ENCODE results near the gene OR51V1. TPM values are rescaled to one million over a fixed set of nuclear protein-coding genes. Genes with fewer than 3 reads are reported as not detected.

Gene OR51V1
- total RNA-seq, 1 donor from 2014 or later = not detected

DNA sequence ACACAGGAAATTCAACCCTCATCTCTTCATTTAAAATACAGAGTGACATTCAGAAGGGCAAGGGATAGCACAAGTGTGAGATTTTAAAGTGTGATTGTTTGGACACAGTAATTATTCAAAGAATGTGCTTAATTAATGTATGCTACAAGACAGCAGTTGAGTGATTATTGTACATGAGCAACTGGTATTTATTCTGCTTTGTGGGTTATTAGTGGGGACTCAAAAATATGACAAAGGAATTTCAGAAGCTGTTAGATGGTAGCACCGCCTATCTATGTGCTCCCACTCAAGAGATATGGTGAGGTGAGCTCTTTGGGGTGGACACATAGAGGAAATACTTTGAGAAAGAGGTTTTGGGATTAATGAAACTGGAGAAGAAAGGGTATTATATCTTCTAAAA, 39.6 kb upstream of the OR51V1 start:
- Mint-ChIP-seq H3K4me3 (ENCODE audit: low read depth) (no peak overlapping the region), H3K27me3 (no peaks in the 10 kb centered on the region), H3K4me1 (ENCODE audit: low read depth) (no peaks in the 10 kb centered on the region), H3K36me3 (ENCODE audit: insufficient read depth) (no peaks in the 10 kb centered on the region), H3K27ac (no peak overlapping the region), H3K9me3 (ENCODE audit: low read depth) (no peaks in the 10 kb centered on the region)
- DNase-seq (ENCODE audit: low spot score, unreplicated experiment) = no peak
- TF ChIP-seq, protein P1, sequence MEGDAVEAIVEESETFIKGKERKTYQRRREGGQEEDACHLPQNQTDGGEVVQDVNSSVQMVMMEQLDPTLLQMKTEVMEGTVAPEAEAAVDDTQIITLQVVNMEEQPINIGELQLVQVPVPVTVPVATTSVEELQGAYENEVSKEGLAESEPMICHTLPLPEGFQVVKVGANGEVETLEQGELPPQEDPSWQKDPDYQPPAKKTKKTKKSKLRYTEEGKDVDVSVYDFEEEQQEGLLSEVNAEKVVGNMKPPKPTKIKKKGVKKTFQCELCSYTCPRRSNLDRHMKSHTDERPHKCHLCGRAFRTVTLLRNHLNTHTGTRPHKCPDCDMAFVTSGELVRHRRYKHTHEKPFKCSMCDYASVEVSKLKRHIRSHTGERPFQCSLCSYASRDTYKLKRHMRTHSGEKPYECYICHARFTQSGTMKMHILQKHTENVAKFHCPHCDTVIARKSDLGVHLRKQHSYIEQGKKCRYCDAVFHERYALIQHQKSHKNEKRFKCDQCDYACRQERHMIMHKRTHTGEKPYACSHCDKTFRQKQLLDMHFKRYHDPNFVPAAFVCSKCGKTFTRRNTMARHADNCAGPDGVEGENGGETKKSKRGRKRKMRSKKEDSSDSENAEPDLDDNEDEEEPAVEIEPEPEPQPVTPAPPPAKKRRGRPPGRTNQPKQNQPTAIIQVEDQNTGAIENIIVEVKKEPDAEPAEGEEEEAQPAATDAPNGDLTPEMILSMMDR (IDR thresholded peaks at IDR 0.05; ENCODE audit: unreplicated experiment) = no peak

DNA sequence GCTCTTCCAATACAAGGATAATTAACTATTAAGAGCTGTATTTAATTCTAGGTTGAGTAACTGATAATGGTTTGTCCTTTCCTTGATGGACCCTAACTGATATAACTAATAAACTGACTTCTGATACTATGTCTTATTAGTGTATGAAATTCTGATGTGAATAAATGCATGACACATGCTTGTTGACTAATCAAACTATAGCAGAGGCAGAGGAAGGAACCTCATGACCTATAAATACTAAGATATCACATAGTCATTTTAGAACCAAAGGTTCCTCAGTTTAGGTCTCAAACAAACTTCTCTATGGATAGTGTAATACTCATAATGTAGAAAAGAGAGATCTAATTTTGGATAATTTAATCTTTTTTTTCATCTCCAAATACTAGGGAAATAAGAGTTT, 38.6 kb upstream of the OR51V1 start:
- Mint-ChIP-seq H3K27ac (no peak overlapping the region), H3K4me1 (ENCODE audit: low read depth) (peaks cover 2% of the 10 kb centered on the region), H3K9me3 (ENCODE audit: low read depth) (no peaks in the 10 kb centered on the region), H3K4me3 (ENCODE audit: low read depth) (no peak overlapping the region), H3K27me3 (no peaks in the 10 kb centered on the region), H3K36me3 (ENCODE audit: insufficient read depth) (no peaks in the 10 kb centered on the region)
- DNase-seq (ENCODE audit: low spot score, unreplicated experiment) = no peak
- TF ChIP-seq, protein P1 (IDR thresholded peaks at IDR 0.05; ENCODE audit: unreplicated experiment) = no peak

DNA sequence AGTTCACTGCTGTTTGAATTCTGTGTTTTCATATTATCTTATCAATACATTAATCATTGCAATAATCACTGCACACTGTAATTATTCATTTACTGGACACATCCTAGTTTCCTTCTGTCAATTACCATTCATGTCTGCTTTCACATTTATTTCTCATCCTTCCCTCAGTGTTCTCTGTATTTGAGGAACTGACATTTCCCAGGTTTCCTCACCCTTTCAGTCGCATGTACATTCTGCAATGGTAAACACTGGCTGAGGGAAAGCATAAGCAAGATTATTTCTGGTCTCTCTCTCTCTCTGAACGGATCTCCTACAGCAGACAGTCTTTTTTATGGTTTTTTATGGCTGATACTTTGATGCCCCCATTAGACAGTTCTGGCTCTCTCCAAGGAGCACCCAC, 38.0 kb upstream of the OR51V1 start:
- TF ChIP-seq, protein P1 (IDR thresholded peaks at IDR 0.05; ENCODE audit: unreplicated experiment) = no peak
- no peak for DNase-seq (ENCODE audit: low spot score, unreplicated experiment)
- Mint-ChIP-seq H3K9me3 (ENCODE audit: low read depth) (no peaks in the 10 kb centered on the region), H3K27ac (no peak overlapping the region), H3K36me3 (ENCODE audit: insufficient read depth) (no peaks in the 10 kb centered on the region), H3K4me3 (ENCODE audit: low read depth) (no peak overlapping the region), H3K27me3 (no peaks in the 10 kb centered on the region), H3K4me1 (ENCODE audit: low read depth) (peaks cover 2% of the 10 kb centered on the region)

DNA sequence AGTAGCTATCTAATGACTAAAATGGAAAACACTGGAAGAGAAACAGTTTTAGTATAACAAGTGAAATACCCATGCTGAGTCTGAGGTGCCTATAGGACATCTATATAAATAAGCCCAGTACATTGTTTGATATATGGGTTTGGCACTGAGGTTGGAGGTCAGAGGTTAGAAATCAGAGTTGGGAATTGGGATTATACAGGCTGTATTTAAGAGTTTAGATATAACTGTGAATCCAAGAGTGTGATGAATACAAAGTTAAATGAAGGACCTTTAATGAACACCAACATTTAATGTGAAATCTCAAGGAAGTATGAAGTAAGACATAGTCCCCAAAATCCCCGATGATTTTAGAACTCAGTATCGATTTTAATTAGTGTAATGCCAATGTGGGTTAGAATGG, 36.9 kb upstream of the OR51V1 start:
- no peak for DNase-seq (ENCODE audit: low spot score, unreplicated experiment)
- no peaks in the 10 kb centered on the region for H3K27me3 Mint-ChIP-seq

DNA sequence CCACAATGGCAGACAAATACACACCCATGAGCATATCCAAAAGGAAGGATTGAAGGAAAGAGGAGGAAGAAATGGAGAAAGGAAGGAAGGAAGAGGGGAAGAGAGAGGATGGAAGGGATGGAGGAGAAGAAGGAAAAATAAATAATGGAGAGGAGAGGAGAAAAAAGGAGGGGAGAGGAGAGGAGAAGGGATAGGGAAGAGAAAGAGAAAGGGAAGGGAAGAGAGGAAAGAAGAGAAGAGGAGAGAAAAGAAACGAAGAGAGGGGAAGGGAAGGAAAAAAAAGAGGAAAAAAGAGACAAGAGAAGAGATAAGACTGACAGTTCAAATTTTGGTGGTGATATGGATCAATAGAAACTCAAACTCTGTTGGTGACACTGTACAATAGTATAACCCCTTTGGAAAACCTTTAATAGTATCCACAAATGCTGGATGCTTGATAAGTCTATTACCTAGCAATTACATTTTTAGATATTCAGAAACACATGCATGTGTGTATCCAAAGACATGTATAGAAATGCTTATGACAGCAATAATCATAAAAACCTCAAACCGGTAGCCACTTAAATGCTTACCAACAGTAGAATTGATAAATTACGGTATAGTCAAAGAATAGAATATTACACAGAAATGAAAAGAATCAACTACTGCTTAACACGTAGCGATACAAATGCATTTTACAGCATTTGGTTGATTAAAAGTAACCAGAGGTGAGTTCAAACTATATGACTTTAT, 35.0 kb upstream of the OR51V1 start:
- Mint-ChIP-seq H3K9me3 (ENCODE audit: low read depth) (no peaks in the 10 kb centered on the region), H3K36me3 (ENCODE audit: insufficient read depth) (no peaks in the 10 kb centered on the region), H3K27ac (no peak overlapping the region), H3K27me3 (no peaks in the 10 kb centered on the region), H3K4me1 (ENCODE audit: low read depth) (peaks cover 2% of the 10 kb centered on the region), H3K4me3 (ENCODE audit: low read depth) (no peak overlapping the region)
- DNase-seq (ENCODE audit: low spot score, unreplicated experiment) = no peak
- TF ChIP-seq, protein P1 (IDR thresholded peaks at IDR 0.05; ENCODE audit: unreplicated experiment) = no peak

More for the DNA sequence above, 36.9 kb upstream of the OR51V1 start:
- TF ChIP-seq, protein P1 (IDR thresholded peaks at IDR 0.05; ENCODE audit: unreplicated experiment) = no peak
- H3K4me1 Mint-ChIP-seq (ENCODE audit: low read depth) = peaks cover 2% of the 10 kb centered on the region
- H3K27ac Mint-ChIP-seq = no peak overlapping the region
- H3K9me3 Mint-ChIP-seq (ENCODE audit: low read depth) = no peaks in the 10 kb centered on the region
- H3K36me3 Mint-ChIP-seq (ENCODE audit: insufficient read depth) = no peaks in the 10 kb centered on the region
- H3K4me3 Mint-ChIP-seq (ENCODE audit: low read depth) = no peak overlapping the region

Data from progenitor cell of endocrine pancreas (in vitro differentiated cells).